GM10248 (cell line): ENCODE data around the gene EXD3.
A peak's percentile ranks its signal among the peaks of the same experiment; 100 is the strongest.
"Not testable (repeated sequence)": the region's sequence is repeated elsewhere in the genome, so short reads cannot be mapped to it uniquely, and the experiment has no call there.

Experiments
- CTCF ChIA-PET: fragments of 300-600 bp; sonication (Branson Sonifier 250); formaldehyde crosslinking; extraction: SDS; loops from one replicate; lab custom pipeline; 2021; ENCODE audit warnings: antibody characterized with exemption; lab: Yijun Ruan, JAX
- POLR2A ChIA-PET: fragments of 350-650 bp; sonication (Branson Sonifier 250); formaldehyde crosslinking; extraction: SDS; loops from one replicate; lab custom pipeline; 2020; ENCODE audit warnings: antibody characterized with exemption; lab: Yijun Ruan, JAX
- DNase-seq: peaks from one replicate; pipeline ENCODE4 v3.0.0; 2012; ENCODE audit errors: extremely low spot score
- TF ChIP-seq, protein P1 (sequence below): IDR thresholded peaks from 2 replicates; pipeline ENCODE4 v1.5.1; 2012; ENCODE audit warnings: mild to moderate bottlenecking, low read depth; ENCODE audit errors: extremely low read depth, missing control alignments, control extremely low read depth

EXD3 gene

DNA sequence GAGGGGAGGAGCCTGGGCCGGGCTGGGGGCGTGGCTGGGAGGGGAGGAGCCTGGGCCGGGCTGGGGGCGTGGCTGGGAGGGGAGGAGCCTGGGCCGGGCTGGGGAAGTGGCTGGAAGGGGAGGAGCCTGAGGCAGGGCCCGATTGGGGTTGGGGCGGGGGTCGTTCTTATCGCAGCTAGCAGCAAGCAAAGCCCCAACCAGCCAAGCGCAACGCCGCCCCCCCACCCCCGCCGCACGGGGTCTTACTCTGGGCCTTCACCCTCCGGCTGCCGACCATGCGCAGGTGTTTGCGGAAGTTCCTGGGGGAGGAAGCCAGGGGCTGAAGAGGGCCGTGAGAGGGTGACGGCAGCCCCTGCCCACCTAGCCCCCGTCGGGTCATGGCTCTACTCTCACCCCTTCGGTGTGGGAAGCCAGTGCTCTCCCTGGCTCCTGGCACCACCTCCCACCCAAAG is 31.2 kb upstream of the EXD3 start:
- TF ChIP-seq, protein P1, sequence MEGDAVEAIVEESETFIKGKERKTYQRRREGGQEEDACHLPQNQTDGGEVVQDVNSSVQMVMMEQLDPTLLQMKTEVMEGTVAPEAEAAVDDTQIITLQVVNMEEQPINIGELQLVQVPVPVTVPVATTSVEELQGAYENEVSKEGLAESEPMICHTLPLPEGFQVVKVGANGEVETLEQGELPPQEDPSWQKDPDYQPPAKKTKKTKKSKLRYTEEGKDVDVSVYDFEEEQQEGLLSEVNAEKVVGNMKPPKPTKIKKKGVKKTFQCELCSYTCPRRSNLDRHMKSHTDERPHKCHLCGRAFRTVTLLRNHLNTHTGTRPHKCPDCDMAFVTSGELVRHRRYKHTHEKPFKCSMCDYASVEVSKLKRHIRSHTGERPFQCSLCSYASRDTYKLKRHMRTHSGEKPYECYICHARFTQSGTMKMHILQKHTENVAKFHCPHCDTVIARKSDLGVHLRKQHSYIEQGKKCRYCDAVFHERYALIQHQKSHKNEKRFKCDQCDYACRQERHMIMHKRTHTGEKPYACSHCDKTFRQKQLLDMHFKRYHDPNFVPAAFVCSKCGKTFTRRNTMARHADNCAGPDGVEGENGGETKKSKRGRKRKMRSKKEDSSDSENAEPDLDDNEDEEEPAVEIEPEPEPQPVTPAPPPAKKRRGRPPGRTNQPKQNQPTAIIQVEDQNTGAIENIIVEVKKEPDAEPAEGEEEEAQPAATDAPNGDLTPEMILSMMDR, result no peak
- DNase-seq, result peak; percentile 64
- ChIA-PET CTCF (no interaction called here), POLR2A (no interaction called here)

DNA sequence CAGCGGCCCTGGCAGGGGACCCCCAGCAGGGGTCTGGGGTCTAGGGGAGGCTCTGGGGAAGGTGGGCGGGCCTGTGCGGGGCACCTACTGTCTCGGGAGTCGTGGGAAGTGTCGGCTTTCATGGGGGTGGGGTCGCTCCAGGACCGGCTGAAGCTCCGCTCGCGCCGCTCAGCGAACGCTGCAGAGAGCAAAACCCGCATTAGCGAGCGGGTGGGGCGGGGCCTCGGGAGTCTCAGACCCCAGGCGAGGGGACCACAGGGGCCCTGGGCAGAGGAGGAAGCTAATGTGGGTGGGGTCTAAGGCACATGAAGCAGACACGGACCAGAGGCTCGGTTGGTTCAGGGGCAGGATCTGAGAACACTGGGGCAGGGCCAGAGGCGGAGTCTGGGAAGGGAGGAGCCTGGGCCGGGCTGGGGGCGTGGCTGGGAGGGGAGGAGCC is 30.7 kb upstream of the EXD3 start:
- POLR2A ChIA-PET, result no interaction called here
- DNase-seq, result peak; percentile 89
- TF ChIP-seq, protein P1, result no peak
- CTCF ChIA-PET, result interaction anchor here (1.7 kb wide), 1 partner anchor 30 kb away, joined by 6 read pairs; the partner anchor contains the start of genes EXD3 and NOXA1

DNA sequence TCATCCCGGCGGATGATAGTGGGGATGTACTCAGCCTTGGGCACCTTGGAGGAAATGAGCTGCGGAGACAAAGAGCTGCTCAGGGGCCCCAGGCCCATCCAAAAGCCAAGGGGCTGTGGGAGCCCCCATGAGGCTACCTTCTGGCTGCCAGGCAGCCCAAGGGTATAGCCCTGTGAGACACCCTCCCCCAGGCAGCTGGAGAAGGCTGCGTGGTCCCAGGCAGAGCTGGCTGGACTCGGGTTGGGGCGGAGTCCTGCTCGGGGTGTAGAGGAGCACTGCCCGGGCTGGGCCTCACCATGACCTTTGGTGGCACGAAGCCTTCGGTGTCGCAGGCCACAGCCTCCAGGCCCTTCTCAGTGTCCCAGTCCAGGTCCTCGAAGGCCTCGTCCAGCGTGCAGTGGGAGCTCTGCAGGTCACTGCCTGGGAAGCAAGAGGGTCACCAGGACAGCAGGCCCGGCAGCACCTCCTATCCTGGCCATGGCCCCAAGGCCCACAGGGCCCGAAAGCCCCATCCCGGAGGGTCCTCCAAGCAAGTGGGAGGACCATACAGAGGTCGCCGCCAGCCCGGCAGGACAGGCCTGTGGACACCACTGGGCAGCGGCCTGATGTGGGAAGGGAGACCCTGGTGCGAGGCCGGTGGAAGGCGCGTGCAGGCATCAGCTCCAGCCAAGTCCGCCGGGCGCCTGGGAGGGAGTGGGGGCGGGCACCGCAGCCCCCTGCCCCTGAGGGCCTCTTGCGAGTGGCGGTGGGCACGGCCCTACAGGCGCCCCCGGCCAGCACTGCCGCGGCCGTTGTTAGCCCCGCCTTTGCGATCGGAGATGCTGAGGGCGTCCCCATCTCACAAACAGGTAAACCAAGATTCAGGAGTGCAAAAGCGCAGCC is 30.0 kb upstream of the EXD3 start:
- ChIA-PET POLR2A (no interaction called here), CTCF (interaction anchor here (1.7 kb wide), 1 partner anchor 30 kb away, joined by 6 read pairs; the partner anchor contains the start of genes EXD3 and NOXA1)
- no peak for DNase-seq
- TF ChIP-seq, protein P1, result no peak

DNA sequence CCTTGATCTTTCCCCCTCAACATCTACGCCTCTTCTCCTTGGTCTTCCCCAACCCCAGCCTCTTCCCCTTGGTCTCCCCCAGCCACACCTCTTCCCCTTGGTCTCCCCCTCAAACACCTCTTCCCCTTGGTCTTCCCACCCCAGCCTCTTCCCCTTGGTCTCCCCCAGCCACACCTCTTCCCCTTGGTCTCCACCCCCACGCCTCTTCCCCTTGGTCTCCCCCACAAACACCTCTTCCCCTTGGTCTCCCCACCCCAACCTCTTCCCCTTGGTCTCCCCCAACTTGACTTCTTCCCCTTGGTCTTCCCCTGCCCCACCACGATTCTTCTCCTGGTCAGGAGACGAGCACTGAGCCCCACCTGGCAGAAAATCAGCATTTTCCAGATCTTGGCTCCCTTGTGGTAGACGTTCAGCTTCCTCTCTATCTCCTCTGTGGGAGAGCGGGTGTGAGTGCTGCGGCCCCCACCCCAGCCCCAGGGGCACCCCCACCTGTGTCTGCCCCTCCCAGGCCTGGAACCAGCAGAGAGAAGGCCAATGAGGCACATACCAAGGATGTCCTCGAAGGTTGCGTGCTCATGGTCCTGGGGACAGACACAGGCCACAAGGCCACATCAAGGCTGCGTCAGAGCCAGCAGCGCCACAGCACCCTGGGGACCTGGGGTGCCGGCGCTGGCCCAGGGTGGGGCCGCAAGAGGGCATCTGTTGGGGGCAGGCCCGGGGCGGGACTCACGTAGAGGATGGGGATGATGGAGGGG is 29.2 kb upstream of the EXD3 start:
- CTCF ChIA-PET, result interaction anchor here (1.7 kb wide), 1 partner anchor 29 kb away, joined by 6 read pairs; the partner anchor contains the start of genes EXD3 and NOXA1
- TF ChIP-seq, protein P1, result no peak
- DNase-seq, result no peak
- POLR2A ChIA-PET, result no interaction called here

DNA sequence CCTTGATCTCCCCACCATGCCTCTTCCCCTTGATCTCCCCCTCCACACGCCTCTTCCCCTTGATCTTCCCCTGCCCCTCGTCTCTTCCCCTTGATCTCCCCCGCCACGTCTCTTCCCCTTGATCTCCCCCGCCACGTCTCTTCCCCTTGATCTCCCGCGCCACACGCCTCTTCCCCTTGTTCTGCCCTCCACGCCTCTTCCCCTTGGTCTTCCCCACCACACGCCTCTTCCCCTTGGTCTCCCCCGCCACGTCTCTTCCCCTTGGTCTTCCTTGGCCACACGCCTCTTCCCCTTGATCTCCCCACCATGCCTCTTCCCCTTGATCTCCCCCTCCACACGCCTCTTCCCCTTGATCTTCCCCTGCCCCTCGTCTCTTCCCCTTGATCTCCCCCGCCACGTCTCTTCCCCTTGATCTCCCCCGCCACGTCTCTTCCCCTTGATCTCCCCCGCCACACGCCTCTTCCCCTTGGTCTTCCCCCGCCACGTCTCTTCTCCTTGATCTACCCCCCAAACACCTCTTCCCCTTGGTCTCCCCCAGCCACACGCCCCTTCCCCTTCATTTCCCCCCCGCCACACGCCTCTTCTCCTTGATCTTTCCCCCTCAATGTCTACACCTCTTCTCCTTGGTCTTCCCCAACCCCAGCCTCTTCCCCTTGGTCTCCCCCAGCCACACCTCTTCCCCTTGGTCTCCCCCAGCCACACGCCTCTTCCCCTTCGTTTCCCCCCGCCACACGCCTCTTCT is 28.5 kb upstream of the EXD3 start:
- POLR2A ChIA-PET, result not testable (repeated sequence)
- CTCF ChIA-PET, result interaction anchor here (1.7 kb wide), 1 partner anchor 28 kb away, joined by 6 read pairs; the partner anchor contains the start of genes EXD3 and NOXA1

DNA sequence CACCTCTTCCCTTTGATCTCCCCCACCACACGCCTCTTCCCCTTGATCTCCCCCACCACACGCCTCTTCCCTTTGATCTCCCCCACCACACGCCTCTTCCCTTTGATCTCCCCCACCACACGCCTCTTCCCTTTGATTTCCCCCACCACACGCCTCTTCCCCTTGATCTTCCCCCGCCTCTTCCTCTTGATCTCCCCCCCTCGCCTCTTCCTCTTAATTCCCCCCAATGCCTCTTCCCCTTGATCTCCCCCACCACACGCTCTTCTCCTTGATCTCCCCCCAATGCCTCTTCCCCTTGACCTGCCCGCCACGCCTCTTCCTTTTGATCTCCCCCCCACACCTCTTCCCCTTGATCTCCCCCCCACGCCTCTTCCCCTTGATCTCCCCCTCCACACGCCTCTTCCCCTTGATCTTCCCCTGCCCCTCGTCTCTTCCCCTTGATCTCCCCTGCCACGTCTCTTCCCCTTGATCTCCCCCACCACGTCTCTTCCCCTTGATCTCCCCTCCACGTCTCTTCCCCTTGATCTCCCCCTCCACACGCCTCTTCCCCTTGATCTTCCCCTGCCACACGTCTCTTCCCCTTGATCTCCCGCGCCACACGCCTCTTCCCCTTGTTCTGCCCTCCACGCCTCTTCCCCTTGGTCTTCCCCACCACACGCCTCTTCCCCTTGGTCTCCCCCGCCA is 27.7 kb upstream of the EXD3 start:
- DNase-seq, POLR2A ChIA-PET: not testable (repeated sequence)
- CTCF ChIA-PET, result interaction anchor here (0.8 kb wide), 1 partner anchor 28 kb away, joined by 3 read pairs; the partner anchor contains the start of gene EXD3

More for the DNA sequence above, 28.5 kb upstream of the EXD3 start:
- DNase-seq, result not testable (repeated sequence)
